RKO (cell line): ENCODE measurements around the gene GPD2.
"Not testable (repeated sequence)": the region's sequence is repeated elsewhere in the genome, so short reads cannot be mapped to it uniquely, and the experiment has no call there.

Experiments
- DNase-seq: peaks from one replicate; pipeline ENCODE4 v3.0.0-alpha.2; 2016; ENCODE audit warnings: low spot score

GPD2 gene

DNA sequence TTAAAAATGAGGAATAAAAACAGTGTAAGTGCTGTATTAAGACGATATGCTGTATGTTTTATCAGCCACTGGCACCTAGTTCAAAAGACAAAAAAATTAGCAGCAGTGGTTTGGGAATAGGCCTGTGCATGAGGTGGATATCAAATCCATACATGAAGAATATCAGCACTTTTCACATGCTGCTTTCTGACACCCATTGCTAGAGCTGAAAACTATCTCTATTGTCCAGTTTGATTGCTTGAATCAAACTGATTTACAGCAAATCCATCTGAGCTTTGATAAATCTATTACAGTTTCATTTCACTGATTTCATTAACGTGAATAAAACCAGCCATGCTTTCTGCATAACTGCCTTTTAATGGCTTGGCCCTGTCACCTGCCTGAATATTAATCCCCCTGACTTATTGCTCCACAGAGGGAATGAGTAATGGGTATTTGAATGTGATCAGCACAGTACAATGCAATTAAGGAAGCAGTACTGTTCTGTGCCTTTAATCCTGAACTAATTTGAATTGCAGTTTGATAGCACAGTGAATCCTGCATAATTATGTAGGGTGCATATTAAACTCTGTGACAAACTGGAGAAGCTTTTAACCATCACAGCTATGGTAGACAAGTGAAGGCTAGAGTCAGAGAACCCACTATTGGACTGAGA lies 154.0 kb downstream of the GPD2 start:
- no peak for DNase-seq

DNA sequence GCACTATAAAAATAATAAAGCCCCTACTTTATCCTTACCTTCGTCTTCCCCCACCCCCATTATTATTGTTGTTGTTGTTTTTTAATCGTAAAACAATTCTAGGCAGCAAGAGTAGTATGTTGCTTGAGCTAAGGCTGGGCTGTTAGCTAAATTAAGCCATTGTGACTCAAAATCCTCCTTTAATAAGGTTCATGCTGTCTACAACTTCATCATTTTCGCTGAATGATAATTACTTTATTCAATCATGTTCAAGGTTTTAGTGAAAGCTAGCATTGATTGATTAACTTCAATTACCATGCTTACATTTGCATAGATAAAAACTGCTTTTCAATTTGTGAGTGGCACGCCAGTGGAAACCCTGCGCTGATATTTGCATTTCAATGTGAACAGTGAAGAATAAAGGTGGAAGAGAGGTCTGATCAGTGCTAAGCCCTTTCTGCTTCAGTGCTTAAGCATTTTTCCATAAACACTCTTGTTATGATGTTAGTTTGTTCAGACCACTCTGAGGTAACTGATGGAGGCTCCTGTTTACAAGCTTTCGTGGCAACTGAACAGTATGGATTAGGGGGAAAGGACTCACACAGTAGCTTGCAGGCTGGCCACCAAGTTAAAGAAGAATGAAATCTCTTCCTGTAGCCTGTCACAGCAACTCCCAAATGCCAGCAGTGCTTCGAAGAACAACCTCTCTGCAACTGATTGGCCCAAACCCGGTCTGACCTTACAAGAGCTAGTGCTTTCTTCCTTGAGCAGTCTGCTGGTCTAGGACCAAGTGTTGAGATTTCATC lies 156.8 kb downstream of the GPD2 start:
- DNase-seq = no peak

DNA sequence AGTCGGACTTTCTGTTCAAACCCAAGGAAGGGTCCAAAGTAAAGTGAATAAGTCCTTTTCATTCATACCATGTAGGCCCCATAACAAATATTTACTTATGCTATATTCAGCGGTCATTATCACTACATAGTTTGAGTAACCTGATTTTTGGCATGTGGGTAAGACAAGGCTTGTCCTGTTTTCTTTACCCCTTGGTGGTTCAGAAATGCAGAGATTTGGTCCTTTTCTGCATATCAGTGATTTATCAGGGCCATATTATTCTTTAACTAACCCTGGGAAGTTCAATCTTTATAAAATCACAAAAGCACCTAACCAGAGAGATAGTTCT lies 157.4 kb downstream of the GPD2 start:
- DNase-seq = no peak

DNA sequence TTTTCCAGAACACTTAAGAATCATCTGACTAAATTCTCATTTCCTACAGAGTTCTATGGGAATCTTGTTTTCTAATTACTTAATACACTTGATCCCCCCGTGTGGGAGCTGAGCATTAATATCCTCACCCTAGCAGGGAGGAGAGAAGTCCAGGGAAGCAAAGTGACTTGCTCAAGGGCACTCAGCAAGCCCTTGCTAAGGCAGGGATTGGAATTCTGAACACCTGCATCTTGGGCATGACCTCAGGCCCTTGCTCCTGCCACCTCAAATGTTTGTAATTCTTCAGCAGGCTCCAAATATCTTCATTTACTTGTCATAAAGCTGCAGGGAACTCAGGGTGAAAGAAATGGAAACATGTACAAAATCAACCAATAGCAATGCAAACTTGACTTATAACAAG lies 162.4 kb downstream of the GPD2 start:
- DNase-seq = no peak

DNA sequence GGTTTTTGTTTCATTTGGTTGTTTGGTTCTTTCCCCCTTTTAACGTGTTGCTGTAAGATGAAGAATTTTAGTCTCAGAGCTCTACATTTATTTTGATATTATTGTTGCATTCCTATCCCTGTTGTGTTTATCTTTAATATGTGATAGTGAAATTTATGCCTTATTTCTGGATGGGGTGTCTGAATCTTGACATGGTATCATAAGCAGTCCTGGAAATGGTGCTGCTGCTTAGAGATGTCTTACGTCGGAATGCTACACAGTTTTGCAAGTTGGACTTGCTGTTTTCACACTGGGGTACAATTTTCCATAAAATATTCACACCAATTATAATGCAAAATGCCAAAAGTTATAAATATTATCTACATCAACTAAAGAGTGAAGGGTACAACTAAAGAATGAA lies 164.0 kb downstream of the GPD2 start:
- no peak for DNase-seq

DNA sequence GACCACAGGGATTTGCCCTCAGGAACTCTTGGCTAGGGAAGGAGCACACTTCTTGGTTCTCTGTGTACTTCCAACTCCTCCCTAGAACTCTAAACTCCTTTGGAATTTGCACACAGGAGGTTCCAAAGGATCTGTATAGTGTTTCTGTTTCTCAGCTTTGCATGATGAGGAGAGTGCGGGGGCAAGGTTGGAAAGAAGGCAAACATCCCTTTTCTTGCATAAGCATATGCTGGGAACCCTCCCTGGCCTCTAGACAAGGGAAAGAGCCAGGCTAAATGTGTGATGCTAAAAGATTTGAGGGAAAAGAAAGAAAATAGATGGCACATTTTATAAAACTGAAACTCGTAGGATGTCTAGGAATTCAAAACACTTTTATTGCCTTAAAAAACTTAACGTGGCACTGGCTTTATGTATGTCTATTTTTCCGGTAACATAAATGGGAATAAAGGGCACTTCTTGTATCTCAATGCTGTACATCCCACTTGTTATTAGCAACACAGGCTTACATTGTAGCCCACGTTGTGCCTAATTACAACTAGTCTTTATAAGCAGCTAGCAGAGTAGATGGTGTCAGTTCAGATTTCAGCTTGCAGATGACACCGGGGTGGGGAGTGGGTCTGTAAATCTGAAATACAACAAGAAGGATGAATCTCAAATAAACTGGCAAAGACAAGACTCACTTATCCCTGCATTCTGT lies 165.8 kb downstream of the GPD2 start:
- no peak for DNase-seq

DNA sequence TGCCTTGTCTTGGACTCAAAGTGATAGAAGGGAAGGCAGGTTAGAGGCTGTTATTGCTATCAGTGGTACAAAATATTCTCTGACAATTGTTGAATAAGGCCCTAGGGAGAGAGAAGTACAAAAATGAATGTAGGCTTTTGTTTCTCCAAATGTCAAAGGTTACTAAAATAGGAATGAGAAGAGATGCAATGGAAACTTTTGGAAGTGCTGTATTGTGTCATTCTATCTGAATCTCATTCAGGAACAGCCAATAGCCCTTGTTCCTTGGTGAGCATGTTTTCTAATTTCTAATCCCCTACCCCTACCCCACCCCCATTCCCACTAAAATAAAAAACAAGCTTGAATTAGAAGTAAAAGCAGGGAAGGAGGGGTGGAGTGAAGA lies 166.4 kb downstream of the GPD2 start:
- DNase-seq = no peak

DNA sequence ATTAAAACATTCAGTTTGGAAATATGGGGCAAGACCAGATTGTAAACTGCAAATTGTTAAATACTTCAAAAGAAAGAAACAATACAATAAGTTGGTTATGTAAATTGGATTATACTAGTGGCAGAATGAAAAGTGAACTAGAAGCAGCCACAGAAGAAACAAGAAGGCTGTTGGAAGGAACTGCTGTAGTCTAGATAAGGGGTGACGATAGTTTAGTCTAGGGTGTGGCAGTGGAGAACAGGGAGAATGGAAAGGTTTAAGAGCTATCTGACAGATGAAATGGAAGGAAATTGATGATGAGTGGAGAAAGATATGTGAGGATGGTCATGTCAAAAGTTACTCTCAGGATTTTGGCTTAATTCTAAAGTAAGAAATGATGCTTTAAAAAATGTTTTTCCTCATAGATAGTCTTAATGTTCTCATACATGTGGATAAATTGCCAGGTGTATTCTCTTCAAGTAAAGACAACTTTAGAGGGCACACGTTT lies 179.7 kb downstream of the GPD2 start:
- DNase-seq = no peak

DNA sequence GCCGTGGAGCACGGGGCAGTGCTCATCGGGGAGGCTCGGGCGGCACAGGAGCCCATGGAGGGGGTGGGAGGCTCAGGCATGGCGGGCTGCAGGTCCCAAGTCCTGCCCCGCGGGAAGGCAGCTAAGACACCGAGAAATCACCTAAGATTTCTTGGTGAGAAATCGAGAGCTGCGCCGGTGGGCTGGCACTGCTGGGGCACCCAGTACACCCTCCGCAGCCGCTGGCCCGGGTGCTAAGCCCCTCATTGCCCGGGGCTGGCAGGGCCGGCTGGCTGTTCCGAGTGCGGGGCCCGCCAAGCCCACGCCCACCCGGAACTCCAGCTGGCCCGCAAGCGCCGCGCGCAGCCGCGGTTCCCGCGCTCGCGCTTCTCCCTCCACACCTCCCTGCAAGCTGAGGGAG lies 181.9 kb downstream of the GPD2 start:
- not testable (repeated sequence) for DNase-seq

DNA sequence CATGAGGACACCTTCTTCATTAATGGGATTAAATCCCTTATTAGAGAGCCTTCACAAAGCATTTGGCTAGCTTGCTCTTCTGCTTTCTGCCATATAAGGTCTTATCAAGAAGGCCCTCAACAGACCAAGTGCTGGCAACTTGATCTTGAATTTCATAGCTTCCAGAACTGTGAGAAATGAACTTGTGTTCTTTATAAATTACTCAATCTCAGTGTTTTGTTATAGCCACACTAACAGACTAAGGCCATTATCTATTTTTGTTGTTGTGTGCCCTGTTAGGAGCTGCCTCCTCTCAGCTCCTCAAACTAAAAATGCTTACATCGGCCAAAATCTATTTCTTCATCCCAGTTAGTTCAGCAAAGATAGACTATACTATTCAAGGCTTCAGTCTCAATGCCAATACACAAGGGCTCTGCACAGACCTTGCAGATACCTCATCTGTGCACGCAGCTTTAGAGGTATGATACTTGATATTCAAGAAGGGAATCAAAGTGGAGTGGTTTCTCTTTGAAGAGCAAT lies 182.9 kb downstream of the GPD2 start:
- no peak for DNase-seq

DNA sequence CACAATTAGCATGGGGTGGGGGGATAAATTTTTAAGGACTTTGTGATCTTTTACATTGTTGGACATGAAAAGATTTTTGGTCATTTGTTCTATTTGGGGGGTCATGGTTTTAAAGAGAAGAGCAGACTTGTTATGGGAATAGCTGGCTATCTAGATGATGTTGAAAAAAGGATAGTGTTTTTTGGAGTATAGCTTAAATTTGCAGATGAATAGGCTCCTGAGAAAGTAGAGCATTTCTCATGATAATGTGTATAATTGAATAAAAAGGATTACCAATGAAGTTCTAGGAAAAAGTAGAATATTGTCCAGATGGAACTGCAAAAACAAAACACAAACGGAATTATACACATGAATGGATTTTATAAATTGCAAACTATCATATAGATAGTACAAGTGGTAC lies 186.3 kb downstream of the GPD2 start:
- no peak for DNase-seq

DNA sequence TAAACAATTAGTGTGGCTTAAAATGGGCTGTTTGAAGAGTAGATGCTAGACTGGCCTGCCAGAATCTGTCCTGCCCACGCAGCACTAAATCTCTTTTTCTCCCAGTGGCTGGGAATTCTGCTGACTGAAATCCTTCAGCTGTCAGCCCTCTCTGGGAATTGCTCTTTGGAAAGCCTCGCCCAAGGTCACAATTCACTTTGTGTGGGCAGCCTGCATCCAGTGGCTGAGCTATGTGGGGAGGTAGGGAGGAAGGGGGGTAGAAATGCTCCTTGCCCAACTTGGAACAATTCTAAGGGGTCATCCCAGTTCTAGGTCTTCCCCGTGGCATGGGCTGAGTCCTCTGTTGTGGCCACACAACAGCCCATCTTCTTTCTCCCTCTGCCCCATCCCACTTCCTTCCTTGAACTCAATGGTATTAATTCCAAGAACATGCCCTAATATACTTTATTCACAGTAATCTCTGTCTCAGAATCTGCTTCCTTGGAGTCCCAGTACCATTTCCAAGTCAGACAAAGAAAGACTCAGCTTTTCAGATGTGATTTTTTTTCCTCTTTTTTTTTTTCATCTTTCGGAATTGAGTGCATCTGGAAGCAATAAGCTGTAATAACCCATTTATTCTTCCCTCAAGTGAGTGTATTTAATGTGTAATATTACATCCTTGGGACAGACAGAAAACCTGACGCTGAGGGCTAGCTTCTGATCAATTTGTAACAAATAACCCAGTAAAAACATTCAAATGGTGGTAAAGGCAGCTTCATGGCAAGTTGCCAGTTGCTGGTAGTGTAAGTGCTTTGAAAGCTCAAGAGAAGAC lies 189.4 kb downstream of the GPD2 start:
- no peak for DNase-seq

DNA sequence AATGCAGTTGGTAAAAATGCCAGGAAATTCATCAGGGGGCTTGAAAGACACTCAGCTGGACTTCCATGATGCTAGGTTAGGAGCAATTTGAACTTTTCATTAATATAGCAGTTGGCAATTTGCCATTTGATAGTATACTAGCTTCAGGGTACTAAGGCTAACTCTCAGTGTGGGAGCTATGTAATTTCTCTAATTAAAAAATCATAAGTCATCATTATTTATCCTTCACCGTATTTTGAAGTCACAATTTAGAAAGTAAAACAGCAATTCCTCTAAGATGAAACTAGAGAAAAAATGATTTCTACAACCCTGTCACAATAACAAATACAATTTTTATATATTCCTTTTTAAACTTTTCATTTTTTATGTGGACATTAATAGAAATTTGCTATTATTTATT lies 190.8 kb downstream of the GPD2 start:
- no peak for DNase-seq

DNA sequence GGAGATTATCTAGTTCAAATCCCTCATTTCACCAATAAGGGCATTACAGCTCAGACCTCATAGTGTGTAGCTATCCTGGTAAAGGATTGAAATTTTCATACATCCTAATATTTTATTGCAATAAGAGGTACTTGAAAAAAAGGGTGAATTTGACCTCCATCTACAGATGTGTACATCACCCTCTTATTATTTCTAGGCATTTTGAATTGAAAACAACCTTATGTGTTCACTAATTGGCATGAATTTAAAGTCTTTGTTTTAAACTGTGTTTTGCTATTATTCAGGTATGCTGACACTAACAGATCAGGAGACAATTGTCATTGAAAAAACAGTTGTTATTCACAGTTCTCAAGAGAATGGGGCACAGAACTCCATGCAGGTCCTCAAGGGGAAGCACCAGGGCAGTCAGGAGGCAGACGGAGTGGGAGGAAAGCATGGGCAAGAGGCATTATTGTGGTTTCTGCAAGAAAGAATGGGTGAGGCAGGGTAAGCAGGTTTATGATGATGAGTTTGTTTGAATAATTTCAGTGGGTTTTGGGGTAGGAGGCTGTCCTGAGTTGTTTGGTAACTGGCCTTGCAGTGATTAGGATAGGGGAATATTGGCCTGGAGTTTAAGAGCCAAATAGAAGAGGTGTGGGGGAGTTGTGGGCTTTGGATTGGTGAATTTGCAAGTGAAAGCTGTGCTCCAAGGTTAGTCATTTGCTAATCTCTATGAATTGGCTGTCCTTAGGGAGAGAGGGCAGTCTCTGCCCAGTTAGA lies 194.6 kb downstream of the GPD2 start:
- DNase-seq = no peak

DNA sequence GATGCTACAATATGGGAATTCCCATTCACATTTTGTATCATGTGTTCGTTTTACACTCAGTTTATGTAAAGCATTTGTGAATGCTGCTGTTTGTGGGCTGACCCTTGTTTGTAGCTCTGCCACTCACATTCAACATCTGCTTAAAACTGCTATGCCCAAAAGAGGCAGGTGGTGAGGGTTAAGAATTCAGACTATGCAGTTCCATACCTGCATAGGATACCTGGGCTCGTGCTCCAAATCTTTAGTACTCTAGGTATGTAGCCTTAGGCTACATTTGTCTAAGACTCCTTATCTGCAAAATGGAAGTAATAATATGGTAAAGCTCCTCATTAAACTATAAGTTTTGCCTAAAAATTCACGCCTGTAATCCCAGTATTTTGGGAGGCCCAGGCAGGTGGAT lies 199.5 kb downstream of the GPD2 start:
- no peak for DNase-seq
